K562 (cell line): Measurements from ENCODE around the gene NTF4. TPM values are rescaled to one million over a fixed set of nuclear protein-coding genes. Genes with fewer than 3 reads are reported as not detected.
A peak's percentile ranks its signal among the peaks of the same experiment; 100 is the strongest.

Source experiments
- NR4A1 ChIP-seq, 2 experiments: fragments of 250-450 bp in 1 of 2; fragments of 450-650 bp in 1 of 2; sonication (Bioruptor Pico) in 1 of 2; IDR thresholded peaks; 2 replicates each; pipeline versions ENCODE4 v1.4.0 to v1.6.1; 2016 to 2020; ENCODE audit warnings: mild to moderate bottlenecking in 2 of 2, missing compliant biosample characterization in 1 of 2, missing genetic modification characterization in 1 of 2, moderate library complexity in 1 of 2
- RBM14 ChIP-seq: fragments of 200-400 bp; formaldehyde crosslinking; IDR thresholded peaks from 2 replicates; pipeline ENCODE4 v1.6.1; 2018; ENCODE audit warnings: low read depth, mild to moderate bottlenecking, low read length, moderate library complexity, borderline replicate concordance; ENCODE audit not compliant: insufficient read depth
- SMARCE1 ChIP-seq: fragments of 450-650 bp; IDR thresholded peaks from 2 replicates; pipeline ENCODE4 v1.7.1; 2016; ENCODE audit warnings: mild to moderate bottlenecking
- polyA plus RNA-seq, 8 experiments: library from polyadenylated mRNA; depleted of rRNA in 4 of 8; stranded (reverse) in 5 of 8; unstranded in 3 of 8; fragments of >200 nt; fragmentation: Nextera tagmentation in 2 of 8; fragmentation: Illumina TruSeq in 1 of 8; extraction: Ambion mirVana in 2 of 8; extraction: Trizol in 1 of 8; gene quantifications; 2 replicates each; pipeline versions ENCODE4 v1.2.1 to v1.2.3, GENCODE V29; 2011 to 2014; ENCODE audit warnings: inconsistent platforms in 1 of 8, missing spikeins in 1 of 8
- total RNA-seq, 7 experiments: library from RNA; depleted of rRNA in 6 of 7; stranded (reverse); fragments of >200 nt in 6 of 7; fragmentation: Illumina TruSeq in 2 of 7; extraction: Trizol in 2 of 7; gene quantifications; 2 replicates each; pipeline versions ENCODE4 v1.2.1 to v1.2.3, GENCODE V29; 2011 to 2021; ENCODE audit warnings: low replicate concordance in 1 of 7
- TF ChIP-seq, protein P1 (sequence below), 2 experiments: fragments of 450-650 bp; formaldehyde crosslinking in 1 of 2; IDR thresholded peaks; 2 replicates each; pipeline versions ENCODE4 v1.4.0 to v1.6.1; 2014 to 2020; ENCODE audit warnings: mild to moderate bottlenecking in 2 of 2, borderline replicate concordance in 1 of 2, low read depth in 1 of 2
- TF ChIP-seq, protein P2 (sequence below): fragments of 450-650 bp; IDR thresholded peaks from 2 replicates; pipeline ENCODE4 v1.6.1; 2016; ENCODE audit warnings: mild to moderate bottlenecking, moderate library complexity

The NTF4 gene
- total and polyA plus RNA-seq, 9 of the 15 experiments (the other 6 are each of a cell fraction or from before 2014, with no cell fraction given) = not detected

DNA sequence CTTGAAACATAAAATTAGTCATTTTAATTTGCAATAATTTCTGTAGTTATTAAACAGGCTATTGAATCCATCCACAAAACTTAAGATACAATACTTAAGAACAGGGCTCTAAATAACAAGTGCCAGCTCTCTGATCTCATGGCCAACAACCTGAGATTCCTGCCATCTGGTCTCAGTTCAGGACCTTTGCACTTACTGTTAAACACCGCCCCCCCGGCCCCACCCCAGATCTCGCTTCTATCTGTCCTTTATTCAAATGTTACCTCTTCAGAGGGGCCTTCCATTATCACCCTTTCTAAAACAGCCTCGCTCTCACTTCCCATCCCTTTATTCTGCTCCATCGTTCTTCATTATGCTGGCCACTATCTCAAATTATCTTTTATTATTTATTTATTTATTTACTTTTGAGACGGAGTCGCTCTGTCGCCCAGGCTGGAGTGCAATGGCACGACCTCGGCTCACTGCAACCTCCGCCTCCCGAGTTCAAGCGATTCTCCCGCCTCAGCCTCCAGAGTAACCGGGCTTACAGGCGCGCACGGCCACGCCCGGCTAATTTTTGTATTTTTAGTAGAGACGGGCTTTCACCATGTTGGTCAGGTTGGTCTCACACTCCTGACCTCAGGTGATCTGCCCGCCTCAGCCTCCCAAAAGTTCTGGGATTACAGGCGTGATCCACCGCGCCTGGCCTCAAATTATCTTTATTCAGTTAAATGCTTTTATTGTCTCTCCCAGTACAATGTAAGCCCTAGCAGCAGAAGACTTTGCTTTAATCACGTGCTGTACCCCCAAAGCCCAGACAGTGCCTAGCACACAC lies 19.8 kb upstream of the NTF4 start (continued):
- TF ChIP-seq, protein P1, sequence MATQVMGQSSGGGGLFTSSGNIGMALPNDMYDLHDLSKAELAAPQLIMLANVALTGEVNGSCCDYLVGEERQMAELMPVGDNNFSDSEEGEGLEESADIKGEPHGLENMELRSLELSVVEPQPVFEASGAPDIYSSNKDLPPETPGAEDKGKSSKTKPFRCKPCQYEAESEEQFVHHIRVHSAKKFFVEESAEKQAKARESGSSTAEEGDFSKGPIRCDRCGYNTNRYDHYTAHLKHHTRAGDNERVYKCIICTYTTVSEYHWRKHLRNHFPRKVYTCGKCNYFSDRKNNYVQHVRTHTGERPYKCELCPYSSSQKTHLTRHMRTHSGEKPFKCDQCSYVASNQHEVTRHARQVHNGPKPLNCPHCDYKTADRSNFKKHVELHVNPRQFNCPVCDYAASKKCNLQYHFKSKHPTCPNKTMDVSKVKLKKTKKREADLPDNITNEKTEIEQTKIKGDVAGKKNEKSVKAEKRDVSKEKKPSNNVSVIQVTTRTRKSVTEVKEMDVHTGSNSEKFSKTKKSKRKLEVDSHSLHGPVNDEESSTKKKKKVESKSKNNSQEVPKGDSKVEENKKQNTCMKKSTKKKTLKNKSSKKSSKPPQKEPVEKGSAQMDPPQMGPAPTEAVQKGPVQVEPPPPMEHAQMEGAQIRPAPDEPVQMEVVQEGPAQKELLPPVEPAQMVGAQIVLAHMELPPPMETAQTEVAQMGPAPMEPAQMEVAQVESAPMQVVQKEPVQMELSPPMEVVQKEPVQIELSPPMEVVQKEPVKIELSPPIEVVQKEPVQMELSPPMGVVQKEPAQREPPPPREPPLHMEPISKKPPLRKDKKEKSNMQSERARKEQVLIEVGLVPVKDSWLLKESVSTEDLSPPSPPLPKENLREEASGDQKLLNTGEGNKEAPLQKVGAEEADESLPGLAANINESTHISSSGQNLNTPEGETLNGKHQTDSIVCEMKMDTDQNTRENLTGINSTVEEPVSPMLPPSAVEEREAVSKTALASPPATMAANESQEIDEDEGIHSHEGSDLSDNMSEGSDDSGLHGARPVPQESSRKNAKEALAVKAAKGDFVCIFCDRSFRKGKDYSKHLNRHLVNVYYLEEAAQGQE (IDR thresholded peaks at IDR 0.05; ENCODE audit: borderline replicate concordance) = no peak
- TF ChIP-seq, protein P1 (CRISPR knock-in tag; IDR thresholded peaks at IDR 0.05; ENCODE audit: low read depth) = 0 out of 2 replicates have a peak, but pooled peaks have one; percentile 45
- no peak for TF ChIP-seq NR4A1 (CRISPR knock-in tag; IDR thresholded peaks at IDR 0.05)
- TF ChIP-seq NR4A1 (tag; IDR thresholded peaks at IDR 0.05) = peak; percentile 42; the same call in 1 of the 2 replicates
- no peak for TF ChIP-seq RBM14
- peak; percentile 59 for TF ChIP-seq SMARCE1
- TF ChIP-seq, protein P2, sequence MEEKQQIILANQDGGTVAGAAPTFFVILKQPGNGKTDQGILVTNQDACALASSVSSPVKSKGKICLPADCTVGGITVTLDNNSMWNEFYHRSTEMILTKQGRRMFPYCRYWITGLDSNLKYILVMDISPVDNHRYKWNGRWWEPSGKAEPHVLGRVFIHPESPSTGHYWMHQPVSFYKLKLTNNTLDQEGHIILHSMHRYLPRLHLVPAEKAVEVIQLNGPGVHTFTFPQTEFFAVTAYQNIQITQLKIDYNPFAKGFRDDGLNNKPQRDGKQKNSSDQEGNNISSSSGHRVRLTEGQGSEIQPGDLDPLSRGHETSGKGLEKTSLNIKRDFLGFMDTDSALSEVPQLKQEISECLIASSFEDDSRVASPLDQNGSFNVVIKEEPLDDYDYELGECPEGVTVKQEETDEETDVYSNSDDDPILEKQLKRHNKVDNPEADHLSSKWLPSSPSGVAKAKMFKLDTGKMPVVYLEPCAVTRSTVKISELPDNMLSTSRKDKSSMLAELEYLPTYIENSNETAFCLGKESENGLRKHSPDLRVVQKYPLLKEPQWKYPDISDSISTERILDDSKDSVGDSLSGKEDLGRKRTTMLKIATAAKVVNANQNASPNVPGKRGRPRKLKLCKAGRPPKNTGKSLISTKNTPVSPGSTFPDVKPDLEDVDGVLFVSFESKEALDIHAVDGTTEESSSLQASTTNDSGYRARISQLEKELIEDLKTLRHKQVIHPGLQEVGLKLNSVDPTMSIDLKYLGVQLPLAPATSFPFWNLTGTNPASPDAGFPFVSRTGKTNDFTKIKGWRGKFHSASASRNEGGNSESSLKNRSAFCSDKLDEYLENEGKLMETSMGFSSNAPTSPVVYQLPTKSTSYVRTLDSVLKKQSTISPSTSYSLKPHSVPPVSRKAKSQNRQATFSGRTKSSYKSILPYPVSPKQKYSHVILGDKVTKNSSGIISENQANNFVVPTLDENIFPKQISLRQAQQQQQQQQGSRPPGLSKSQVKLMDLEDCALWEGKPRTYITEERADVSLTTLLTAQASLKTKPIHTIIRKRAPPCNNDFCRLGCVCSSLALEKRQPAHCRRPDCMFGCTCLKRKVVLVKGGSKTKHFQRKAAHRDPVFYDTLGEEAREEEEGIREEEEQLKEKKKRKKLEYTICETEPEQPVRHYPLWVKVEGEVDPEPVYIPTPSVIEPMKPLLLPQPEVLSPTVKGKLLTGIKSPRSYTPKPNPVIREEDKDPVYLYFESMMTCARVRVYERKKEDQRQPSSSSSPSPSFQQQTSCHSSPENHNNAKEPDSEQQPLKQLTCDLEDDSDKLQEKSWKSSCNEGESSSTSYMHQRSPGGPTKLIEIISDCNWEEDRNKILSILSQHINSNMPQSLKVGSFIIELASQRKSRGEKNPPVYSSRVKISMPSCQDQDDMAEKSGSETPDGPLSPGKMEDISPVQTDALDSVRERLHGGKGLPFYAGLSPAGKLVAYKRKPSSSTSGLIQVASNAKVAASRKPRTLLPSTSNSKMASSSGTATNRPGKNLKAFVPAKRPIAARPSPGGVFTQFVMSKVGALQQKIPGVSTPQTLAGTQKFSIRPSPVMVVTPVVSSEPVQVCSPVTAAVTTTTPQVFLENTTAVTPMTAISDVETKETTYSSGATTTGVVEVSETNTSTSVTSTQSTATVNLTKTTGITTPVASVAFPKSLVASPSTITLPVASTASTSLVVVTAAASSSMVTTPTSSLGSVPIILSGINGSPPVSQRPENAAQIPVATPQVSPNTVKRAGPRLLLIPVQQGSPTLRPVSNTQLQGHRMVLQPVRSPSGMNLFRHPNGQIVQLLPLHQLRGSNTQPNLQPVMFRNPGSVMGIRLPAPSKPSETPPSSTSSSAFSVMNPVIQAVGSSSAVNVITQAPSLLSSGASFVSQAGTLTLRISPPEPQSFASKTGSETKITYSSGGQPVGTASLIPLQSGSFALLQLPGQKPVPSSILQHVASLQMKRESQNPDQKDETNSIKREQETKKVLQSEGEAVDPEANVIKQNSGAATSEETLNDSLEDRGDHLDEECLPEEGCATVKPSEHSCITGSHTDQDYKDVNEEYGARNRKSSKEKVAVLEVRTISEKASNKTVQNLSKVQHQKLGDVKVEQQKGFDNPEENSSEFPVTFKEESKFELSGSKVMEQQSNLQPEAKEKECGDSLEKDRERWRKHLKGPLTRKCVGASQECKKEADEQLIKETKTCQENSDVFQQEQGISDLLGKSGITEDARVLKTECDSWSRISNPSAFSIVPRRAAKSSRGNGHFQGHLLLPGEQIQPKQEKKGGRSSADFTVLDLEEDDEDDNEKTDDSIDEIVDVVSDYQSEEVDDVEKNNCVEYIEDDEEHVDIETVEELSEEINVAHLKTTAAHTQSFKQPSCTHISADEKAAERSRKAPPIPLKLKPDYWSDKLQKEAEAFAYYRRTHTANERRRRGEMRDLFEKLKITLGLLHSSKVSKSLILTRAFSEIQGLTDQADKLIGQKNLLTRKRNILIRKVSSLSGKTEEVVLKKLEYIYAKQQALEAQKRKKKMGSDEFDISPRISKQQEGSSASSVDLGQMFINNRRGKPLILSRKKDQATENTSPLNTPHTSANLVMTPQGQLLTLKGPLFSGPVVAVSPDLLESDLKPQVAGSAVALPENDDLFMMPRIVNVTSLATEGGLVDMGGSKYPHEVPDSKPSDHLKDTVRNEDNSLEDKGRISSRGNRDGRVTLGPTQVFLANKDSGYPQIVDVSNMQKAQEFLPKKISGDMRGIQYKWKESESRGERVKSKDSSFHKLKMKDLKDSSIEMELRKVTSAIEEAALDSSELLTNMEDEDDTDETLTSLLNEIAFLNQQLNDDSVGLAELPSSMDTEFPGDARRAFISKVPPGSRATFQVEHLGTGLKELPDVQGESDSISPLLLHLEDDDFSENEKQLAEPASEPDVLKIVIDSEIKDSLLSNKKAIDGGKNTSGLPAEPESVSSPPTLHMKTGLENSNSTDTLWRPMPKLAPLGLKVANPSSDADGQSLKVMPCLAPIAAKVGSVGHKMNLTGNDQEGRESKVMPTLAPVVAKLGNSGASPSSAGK = peak; percentile 78
